Rectal smooth muscle tissue (tissue), 1 donor: ENCODE results near the gene NINJ2.

ENCODE experiments used
- H3K27ac ChIP-seq: one replicate; pipeline ENCODE4 v1.7.0; 2013; ENCODE audit warnings: low read depth, low read length, inconsistent platforms
- H3K27me3 ChIP-seq: one replicate; pipeline ENCODE4 v1.7.0; 2013; ENCODE audit warnings: low read length; ENCODE audit not compliant: control insufficient read depth, insufficient read depth
- H3K36me3 ChIP-seq: one replicate; pipeline ENCODE4 v1.7.0; 2013; ENCODE audit warnings: low read length; ENCODE audit not compliant: control insufficient read depth, insufficient read depth
- H3K4me1 ChIP-seq: one replicate; pipeline ENCODE4 v1.7.0; 2013; ENCODE audit warnings: low read length; ENCODE audit not compliant: control insufficient read depth, insufficient read depth
- H3K4me3 ChIP-seq: one replicate; pipeline ENCODE4 v1.7.0; 2013; ENCODE audit warnings: low read length
- H3K9ac ChIP-seq: one replicate; pipeline ENCODE4 v1.7.0; 2013; ENCODE audit warnings: low read length

NINJ2 gene

GRCh38 chr12:617304-617915 lies 45.8 kb downstream of the NINJ2 start:
- no peaks in the 10 kb centered on the region for H3K36me3 ChIP-seq
- H3K27me3 ChIP-seq, result no peaks in the 10 kb centered on the region
- H3K4me3 ChIP-seq, result no peak overlapping the region
- no peak overlapping the region for H3K27ac ChIP-seq
- no peaks in the 10 kb centered on the region for H3K4me1 ChIP-seq
- no peak overlapping the region for H3K9ac ChIP-seq

GRCh38 chr12:615620-616019 lies 47.6 kb downstream of the NINJ2 start:
- H3K4me1 ChIP-seq, result no peaks in the 10 kb centered on the region
- no peak overlapping the region for H3K4me3 ChIP-seq
- H3K36me3 ChIP-seq, result no peaks in the 10 kb centered on the region
- no peak overlapping the region for H3K9ac ChIP-seq
- no peak overlapping the region for H3K27ac ChIP-seq
- H3K27me3 ChIP-seq, result no peaks in the 10 kb centered on the region

GRCh38 chr12:614411-614970 lies 48.8 kb downstream of the NINJ2 start:
- no peak overlapping the region for H3K27ac ChIP-seq

GRCh38 chr12:613996-614395 lies 49.2 kb downstream of the NINJ2 start:
- Histone ChIP-seq H3K36me3 (no peaks in the 10 kb centered on the region), H3K27me3 (no peaks in the 10 kb centered on the region), H3K9ac (no peak overlapping the region), H3K27ac (no peak overlapping the region), H3K4me3 (no peak overlapping the region), H3K4me1 (no peaks in the 10 kb centered on the region)

More at GRCh38 chr12:614411-614970, 48.8 kb downstream of the NINJ2 start:
- Histone ChIP-seq H3K27me3 (no peaks in the 10 kb centered on the region), H3K4me3 (no peak overlapping the region), H3K9ac (no peak overlapping the region), H3K36me3 (no peaks in the 10 kb centered on the region), H3K4me1 (no peaks in the 10 kb centered on the region)

DNA sequence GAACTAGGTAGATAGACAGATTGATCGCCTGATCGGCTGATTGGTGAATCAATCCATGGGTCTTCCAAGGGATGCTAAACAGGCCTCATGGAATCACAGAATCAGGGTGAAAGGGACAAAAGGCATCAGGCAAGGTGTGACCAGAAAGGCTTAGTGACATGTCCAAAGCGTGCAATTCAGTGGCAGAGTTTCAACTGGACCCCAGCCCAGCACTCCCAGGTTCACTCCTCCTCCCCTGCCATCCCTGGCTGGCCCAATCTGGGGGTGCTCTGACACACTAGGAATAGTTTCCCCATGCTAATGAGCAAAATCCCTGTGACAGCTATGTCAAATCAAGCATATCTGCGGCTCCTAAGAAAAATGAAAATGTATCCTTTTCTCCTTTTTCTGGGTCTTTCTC lies 50.4 kb downstream of the NINJ2 start:
- no peak overlapping the region for H3K27ac ChIP-seq
- H3K36me3 ChIP-seq, result no peaks in the 10 kb centered on the region
- H3K4me3 ChIP-seq, result no peak overlapping the region
- no peak overlapping the region for H3K9ac ChIP-seq
- no peaks in the 10 kb centered on the region for H3K4me1 ChIP-seq
- H3K27me3 ChIP-seq, result no peaks in the 10 kb centered on the region

DNA sequence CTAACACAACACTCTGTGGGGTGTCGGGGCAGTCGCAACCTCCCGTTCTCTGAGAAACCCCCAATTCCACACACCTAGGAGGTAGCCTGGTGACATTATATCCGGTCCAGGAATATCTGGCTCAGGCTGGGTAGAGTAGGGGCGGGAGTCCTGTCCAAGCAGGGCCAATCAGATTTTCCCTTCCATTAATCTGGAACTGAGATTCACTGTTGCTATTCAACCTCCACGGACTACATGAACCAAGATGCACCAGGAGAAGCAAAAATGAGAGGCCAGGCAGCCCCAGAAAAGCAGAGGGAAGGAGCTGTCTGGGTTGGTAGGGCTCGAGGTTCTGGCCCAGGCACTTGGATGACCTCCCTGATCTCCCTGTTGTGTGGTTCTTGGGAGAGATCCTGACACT lies 51.0 kb downstream of the NINJ2 start:
- H3K27me3 ChIP-seq, result no peaks in the 10 kb centered on the region
- no peaks in the 10 kb centered on the region for H3K36me3 ChIP-seq
- no peaks in the 10 kb centered on the region for H3K4me1 ChIP-seq
- H3K4me3 ChIP-seq, result no peak overlapping the region
- no peak overlapping the region for H3K9ac ChIP-seq
- H3K27ac ChIP-seq, result no peak overlapping the region

DNA sequence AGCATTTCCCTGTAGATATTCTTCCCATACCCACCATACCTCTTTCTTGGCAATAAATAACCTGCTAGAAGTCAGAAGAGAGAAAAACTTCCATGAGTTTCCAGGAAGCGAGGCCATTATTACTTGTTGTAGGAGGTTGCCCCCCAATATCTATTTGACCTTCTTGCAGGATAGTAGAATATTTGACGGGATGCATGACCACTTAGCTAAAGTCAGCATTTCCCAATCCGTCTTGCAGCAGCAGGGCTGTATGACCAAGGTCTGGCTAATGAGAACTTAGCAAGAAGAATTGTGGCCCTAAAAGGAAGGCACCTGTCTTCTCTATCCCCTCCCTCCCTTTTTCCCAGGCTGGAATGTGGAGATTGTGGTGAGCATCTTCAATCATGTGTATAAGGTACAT lies 51.5 kb downstream of the NINJ2 start:
- H3K27ac ChIP-seq, result no peak overlapping the region
- H3K9ac ChIP-seq, result no peak overlapping the region
- no peaks in the 10 kb centered on the region for H3K4me1 ChIP-seq
- no peak overlapping the region for H3K4me3 ChIP-seq
- H3K36me3 ChIP-seq, result no peaks in the 10 kb centered on the region
- no peaks in the 10 kb centered on the region for H3K27me3 ChIP-seq

- no peak overlapping the region for H3K4me3 ChIP-seq
- H3K27me3 ChIP-seq, result no peaks in the 10 kb centered on the region
- no peaks in the 10 kb centered on the region for H3K36me3 ChIP-seq
- H3K27ac ChIP-seq, result no peak overlapping the region
- no peaks in the 10 kb centered on the region for H3K4me1 ChIP-seq
- H3K9ac ChIP-seq, result no peak overlapping the region
Observed at GRCh38 chr12:608921-609320, 54.3 kb downstream of the NINJ2 start.

DNA sequence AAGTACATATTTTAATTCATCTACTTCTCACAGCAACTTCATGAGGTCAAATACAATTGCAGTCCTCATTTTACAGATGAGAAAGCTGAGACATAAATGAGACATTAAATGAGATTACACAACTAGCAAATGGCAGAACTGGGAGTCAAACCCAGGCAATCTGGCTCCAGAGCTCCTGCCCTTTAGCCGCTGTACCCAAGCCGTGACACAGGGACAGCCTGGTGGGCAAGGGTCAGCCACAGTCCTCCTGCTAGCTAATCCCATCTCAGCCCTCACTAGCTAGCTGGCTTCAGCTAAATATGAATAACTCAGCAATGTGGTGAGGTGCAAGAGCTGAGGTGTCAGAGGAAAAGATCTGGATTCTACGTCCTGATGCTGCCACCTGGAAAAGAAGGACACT lies 54.8 kb downstream of the NINJ2 start:
- H3K4me3 ChIP-seq, result no peak overlapping the region
- H3K27ac ChIP-seq, result no peak overlapping the region
- no peaks in the 10 kb centered on the region for H3K27me3 ChIP-seq
- no peak overlapping the region for H3K9ac ChIP-seq
- H3K4me1 ChIP-seq, result no peaks in the 10 kb centered on the region
- no peaks in the 10 kb centered on the region for H3K36me3 ChIP-seq

- Histone ChIP-seq H3K4me1 (no peaks in the 10 kb centered on the region), H3K27me3 (no peaks in the 10 kb centered on the region), H3K9ac (no peak overlapping the region), H3K36me3 (no peaks in the 10 kb centered on the region), H3K27ac (no peak overlapping the region), H3K4me3 (no peak overlapping the region)
Observed at GRCh38 chr12:607541-608001, 55.7 kb downstream of the NINJ2 start.

GRCh38 chr12:604956-605355 lies 58.3 kb downstream of the NINJ2 start:
- Histone ChIP-seq H3K27ac (no peak overlapping the region), H3K4me3 (no peak overlapping the region), H3K36me3 (no peaks in the 10 kb centered on the region), H3K4me1 (no peaks in the 10 kb centered on the region), H3K27me3 (no peaks in the 10 kb centered on the region), H3K9ac (no peak overlapping the region)

DNA sequence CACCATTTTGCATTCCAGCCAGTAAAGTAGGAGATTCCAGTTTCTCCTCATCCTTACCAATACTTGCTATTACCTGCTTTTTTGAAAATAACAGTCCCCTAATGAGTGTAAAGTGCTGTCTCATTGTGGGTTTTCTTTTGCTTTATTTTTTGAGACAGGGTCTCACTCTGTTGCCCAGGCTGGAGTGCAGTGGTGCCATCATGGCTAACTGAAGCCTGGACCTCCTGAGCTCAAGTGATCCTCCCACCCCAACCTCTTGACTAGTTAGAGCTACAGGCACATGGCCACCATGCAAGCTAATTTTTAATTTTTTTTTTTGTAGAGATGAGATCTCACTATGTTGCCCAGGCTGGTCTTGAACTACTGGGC lies 60.6 kb downstream of the NINJ2 start:
- no peak overlapping the region for H3K27ac ChIP-seq
- no peaks in the 10 kb centered on the region for H3K27me3 ChIP-seq
- no peak overlapping the region for H3K4me3 ChIP-seq
- no peaks in the 10 kb centered on the region for H3K4me1 ChIP-seq
- no peak overlapping the region for H3K9ac ChIP-seq
- no peaks in the 10 kb centered on the region for H3K36me3 ChIP-seq

- H3K9ac ChIP-seq, result no peak overlapping the region
- no peaks in the 10 kb centered on the region for H3K36me3 ChIP-seq
- H3K4me3 ChIP-seq, result no peak overlapping the region
- H3K4me1 ChIP-seq, result no peaks in the 10 kb centered on the region
- no peak overlapping the region for H3K27ac ChIP-seq
- no peaks in the 10 kb centered on the region for H3K27me3 ChIP-seq
Observed at GRCh38 chr12:601976-602699, 61.1 kb downstream of the NINJ2 start.
